Kidney (tissue), 14 donors: ENCODE results near the gene BLOC1S1. TPM values are rescaled to one million over a fixed set of nuclear protein-coding genes. Genes with fewer than 3 reads are reported as not detected.

Source experiments
- DNase-seq, 5 donors: peaks; one replicate each; pipeline ENCODE4 v3.0.0-alpha.2; 2013 to 2020
- FAIRE-seq: peaks from 2 replicates; lab custom pipeline; 2012; peaks lifted over from hg19 to GRCh38; lab: Jason Lieb, UNC
- H3K27ac ChIP-seq, 2 donors: one replicate each; pipeline ENCODE4 v1.7.0; 2013; ENCODE audit warnings: low read depth in 2 of 2, low read length in 2 of 2, inconsistent platforms in 1 of 2
- H3K27me3 ChIP-seq: one replicate; pipeline ENCODE4 v1.7.1; 2013; ENCODE audit warnings: low read length, inconsistent platforms; ENCODE audit not compliant: control insufficient read depth, insufficient read depth
- H3K36me3 ChIP-seq, 3 donors: one replicate each; pipeline versions ENCODE4 v1.7.0 to v1.7.1; 2013; ENCODE audit warnings: low read length in 3 of 3, control low read depth in 1 of 3, inconsistent platforms in 1 of 3; ENCODE audit not compliant: insufficient read depth in 3 of 3, control insufficient read depth in 2 of 3
- H3K4me1 ChIP-seq, 3 donors: one replicate each; pipeline versions ENCODE4 v1.7.0 to v1.7.1; 2013; ENCODE audit warnings: low read length in 3 of 3, inconsistent platforms in 1 of 3, low read depth in 1 of 3; ENCODE audit not compliant: control insufficient read depth in 2 of 3, insufficient read depth in 2 of 3
- H3K4me3 ChIP-seq, 3 donors: one replicate each; pipeline versions ENCODE4 v1.7.0 to v1.8.1; 2013; ENCODE audit warnings: low read length in 3 of 3, control low read depth in 1 of 3, inconsistent platforms in 1 of 3
- H3K9ac ChIP-seq, 3 donors: one replicate each; pipeline versions ENCODE4 v1.7.0 to v1.7.1; 2013; ENCODE audit warnings: low read length in 3 of 3, control low read depth in 1 of 3, inconsistent platforms in 1 of 3
- H3K9me3 ChIP-seq, 3 donors: one replicate each; pipeline versions ENCODE4 v1.7.0 to v1.7.1; 2013; ENCODE audit warnings: low read length in 3 of 3, control low read depth in 1 of 3, inconsistent platforms in 1 of 3; ENCODE audit not compliant: control insufficient read depth in 2 of 3, insufficient read depth in 1 of 3
- CTCF ChIP-seq: IDR thresholded peaks from 3 replicates; pipeline ENCODE4 v1.5.1; 2012; ENCODE audit warnings: mild to moderate bottlenecking, moderate library complexity, borderline replicate concordance; ENCODE audit not compliant: insufficient read depth; ENCODE audit errors: extremely low read depth
- intact Hi-C: fragments of 100-400 bp; cut with DNase I; formaldehyde crosslinking; loops from one replicate; pipeline ENCODE4 v1.11.1; 2022
- polyA plus RNA-seq: library from polyadenylated mRNA; stranded (reverse); fragments of 350-450 nt; fragmentation: Illumina TruSeq; extraction: RNeasy Lipid Tissue Mini Kit (QIAGEN cat#74804); gene quantifications from one replicate; pipeline ENCODE4 v1.2.3, GENCODE V29; 2014; ENCODE audit warnings: low read depth, low replicate concordance; ENCODE audit not compliant: insufficient read depth
- total RNA-seq: library from RNA; stranded (reverse); fragmentation: NEBNext Ultra II Directional; extraction: Animal tissue kit (Norgen Biotek cat#: 25700); gene quantifications from one replicate; pipeline ENCODE4 v1.2.1, GENCODE V29; 2021
- donor health status: control.
- donor health status: control.
- donor health status: control.
- donor health status: control.
- donor health status: control.
- donor health status: DM: yes; HTN: yes; CAD: no.
- donor health status: Normal renal cell carcinoma (clear cell type).

Gene BLOC1S1
- total and polyA plus RNA-seq, 2 donors from 2014 or later, result 116 to 451 TPM

- Histone ChIP-seq H3K4me1 (peaks cover 0 to 34% (median 26%) of the 10 kb centered on the region in 3 donors), H3K36me3 (peaks cover 6 to 33% (median 11%) of the 10 kb centered on the region in 3 donors), H3K27ac (peak overlapping the region; percentile 99), H3K27me3 (no peaks in the 10 kb centered on the region), H3K9ac (peak overlapping the region; percentile 66 to 93 (median 76)), H3K9me3 (no peaks in the 10 kb centered on the region), H3K4me3 (peak overlapping the region; percentile 78 to 87 (median 82))
- DNase-seq, result peak in 3 of 5 donors; percentile 67 to 84 (median 75)
- FAIRE-seq, result no peak
- no peak for TF ChIP-seq CTCF
- intact Hi-C loops, result no loop called here
These were observed 11.9 kb downstream of the BLOC1S1 start for GRCh38 chr12:55727643-55728185.

- peak overlapping the region; percentile 66 to 93 (median 76) for H3K9ac ChIP-seq
- peaks cover 6 to 29% (median 11%) of the 10 kb centered on the region in 3 donors for H3K36me3 ChIP-seq
- peak; percentile 74 to 95 (median 88) for DNase-seq
- no peaks in the 10 kb centered on the region for H3K27me3 ChIP-seq
- H3K4me3 ChIP-seq, result peak overlapping the region; percentile 78 to 87 (median 82)
- peaks cover 0 to 32% (median 20%) of the 10 kb centered on the region in 3 donors for H3K4me1 ChIP-seq
- H3K9me3 ChIP-seq, result no peaks in the 10 kb centered on the region
- H3K27ac ChIP-seq, result peak overlapping the region; percentile 99
- no peak for TF ChIP-seq CTCF
- intact Hi-C loops, result no loop called here
- no peak for FAIRE-seq
These were observed 12.5 kb downstream of the BLOC1S1 start for GRCh38 chr12:55728186-55728938.

GRCh38 chr12:55728939-55729818, 13.3 kb downstream of the BLOC1S1 start, which contains the start of gene CD63:
Gene CD63 (minus strand): TSS chr12:55729009. CDS start chr12:55728341, 668 bp downstream.
- Histone ChIP-seq H3K9me3 (no peaks in the 10 kb centered on the region), H3K9ac (peak within 1 kb of the TSS; percentile 76 to 100 (median 85)), H3K36me3 (peaks cover 6 to 26% (median 9%) of the 10 kb centered on the region in 3 donors), H3K27ac (peak within 1 kb of the TSS; percentile 99), H3K4me3 (peak within 1 kb of the TSS; percentile 79 to 87 (median 82)), H3K27me3 (no peaks in the 10 kb centered on the region), H3K4me1 (peaks cover 0 to 26% (median 20%) of the 10 kb centered on the region in 3 donors)
- intact Hi-C loops, result no loop called here
- DNase-seq, result peak; percentile 90 to 98 (median 94)
- TF ChIP-seq CTCF, result no peak
- FAIRE-seq, result no peak
